Fibroblast of pulmonary artery (primary cell): ENCODE data around the gene EPHA2.
A peak's percentile ranks its signal among the peaks of the same experiment; 100 is the strongest.
"Not testable (repeated sequence)": the region's sequence is repeated elsewhere in the genome, so short reads cannot be mapped to it uniquely, and the experiment has no call there.

Source experiments
- DNase-seq: peaks from one replicate; pipeline ENCODE4 v3.0.0-alpha.2; 2010; ENCODE audit warnings: low read depth
- H3K4me3 ChIP-seq: replicated peaks from 2 replicates; pipeline ENCODE4 v1.5.1; 2011; ENCODE audit warnings: low read depth, mild to moderate bottlenecking, control low read depth, low read length, moderate library complexity
- TF ChIP-seq, protein P1 (sequence below): IDR thresholded peaks from 2 replicates; pipeline ENCODE4 v1.5.1; 2011; ENCODE audit warnings: mild to moderate bottlenecking, control low read depth, low read length, inconsistent platforms; ENCODE audit errors: missing control alignments

The EPHA2 gene

DNA sequence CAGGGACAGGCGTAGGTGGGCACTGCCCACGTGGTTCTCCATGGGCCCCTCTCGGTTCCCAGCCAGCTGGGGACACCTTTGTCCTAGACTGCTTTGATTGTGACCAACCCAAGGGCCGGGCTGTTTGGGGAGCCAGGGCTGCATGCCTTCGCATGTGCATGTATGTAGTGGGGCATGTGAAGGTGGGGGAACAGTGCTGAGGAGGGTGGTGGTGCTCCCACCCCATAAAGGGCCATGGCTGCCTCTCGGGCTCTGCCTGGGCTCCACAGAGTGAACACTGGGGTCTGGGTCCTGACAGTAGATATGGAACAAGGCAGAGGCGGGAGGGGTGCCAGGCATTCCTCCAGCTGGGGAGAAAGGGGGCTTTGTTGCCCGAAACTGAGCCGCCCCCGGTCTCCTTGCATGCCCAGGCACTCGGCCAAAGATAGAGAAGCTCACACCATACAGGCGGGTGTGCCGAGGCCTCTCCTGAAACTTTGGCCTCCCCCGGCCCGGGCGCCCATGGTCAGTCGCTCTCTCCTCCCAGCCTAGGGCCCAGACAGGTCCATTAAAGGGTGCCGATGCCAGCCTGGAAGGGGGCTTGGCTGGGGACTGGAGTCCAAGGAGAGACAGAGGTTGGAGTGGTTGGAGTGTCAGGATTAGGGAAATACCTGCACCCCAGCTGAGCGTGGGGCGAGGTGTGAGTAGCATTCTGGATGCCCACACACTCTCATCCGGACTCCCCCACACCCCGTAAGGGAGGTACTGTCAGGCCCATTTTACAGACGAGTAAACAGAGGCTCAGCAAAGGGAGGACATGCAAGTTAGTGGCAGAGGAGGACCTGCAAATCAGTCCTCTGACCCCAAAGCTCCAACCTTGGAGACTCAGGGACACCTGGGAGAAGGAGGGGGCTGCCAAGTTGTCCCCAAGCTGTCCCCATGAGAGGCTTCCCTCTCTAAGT is 41.1 kb downstream of the EPHA2 start:
- no peak overlapping the region for H3K4me3 ChIP-seq
- TF ChIP-seq, protein P1, sequence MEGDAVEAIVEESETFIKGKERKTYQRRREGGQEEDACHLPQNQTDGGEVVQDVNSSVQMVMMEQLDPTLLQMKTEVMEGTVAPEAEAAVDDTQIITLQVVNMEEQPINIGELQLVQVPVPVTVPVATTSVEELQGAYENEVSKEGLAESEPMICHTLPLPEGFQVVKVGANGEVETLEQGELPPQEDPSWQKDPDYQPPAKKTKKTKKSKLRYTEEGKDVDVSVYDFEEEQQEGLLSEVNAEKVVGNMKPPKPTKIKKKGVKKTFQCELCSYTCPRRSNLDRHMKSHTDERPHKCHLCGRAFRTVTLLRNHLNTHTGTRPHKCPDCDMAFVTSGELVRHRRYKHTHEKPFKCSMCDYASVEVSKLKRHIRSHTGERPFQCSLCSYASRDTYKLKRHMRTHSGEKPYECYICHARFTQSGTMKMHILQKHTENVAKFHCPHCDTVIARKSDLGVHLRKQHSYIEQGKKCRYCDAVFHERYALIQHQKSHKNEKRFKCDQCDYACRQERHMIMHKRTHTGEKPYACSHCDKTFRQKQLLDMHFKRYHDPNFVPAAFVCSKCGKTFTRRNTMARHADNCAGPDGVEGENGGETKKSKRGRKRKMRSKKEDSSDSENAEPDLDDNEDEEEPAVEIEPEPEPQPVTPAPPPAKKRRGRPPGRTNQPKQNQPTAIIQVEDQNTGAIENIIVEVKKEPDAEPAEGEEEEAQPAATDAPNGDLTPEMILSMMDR: no peak
- no peak for DNase-seq

- no peak for DNase-seq
- TF ChIP-seq, protein P1: no peak
- H3K4me3 ChIP-seq: no peak overlapping the region
These were observed 43.0 kb downstream of the EPHA2 start for GRCh38 chr1:16112596-16113555.

- TF ChIP-seq, protein P1: no peak
- H3K4me3 ChIP-seq: no peak overlapping the region
- DNase-seq: peak; percentile 74
These were observed 43.9 kb downstream of the EPHA2 start for GRCh38 chr1:16111771-16112595.

DNA sequence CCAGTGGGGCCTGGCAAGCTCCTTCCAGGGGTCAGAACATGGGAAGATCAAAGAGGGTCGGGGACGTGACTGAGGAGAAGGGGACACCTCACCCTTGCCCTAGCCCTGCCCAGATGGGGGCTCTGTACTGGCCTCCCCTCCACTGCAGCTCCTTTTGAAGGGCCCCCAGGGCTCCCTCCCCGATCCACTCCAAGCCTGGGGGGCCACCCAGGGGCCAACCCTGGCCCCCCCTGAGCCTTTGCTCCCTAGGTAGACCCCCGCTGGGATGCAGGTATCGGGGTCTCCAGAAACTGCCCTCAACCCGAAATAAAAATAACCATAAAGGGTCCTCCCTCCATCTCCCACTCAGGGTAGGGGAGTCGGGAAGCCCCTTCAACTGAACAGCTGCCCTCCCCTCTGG is 45.0 kb downstream of the EPHA2 start:
- TF ChIP-seq, protein P1: no peak
- no peak overlapping the region for H3K4me3 ChIP-seq
- no peak for DNase-seq

DNA sequence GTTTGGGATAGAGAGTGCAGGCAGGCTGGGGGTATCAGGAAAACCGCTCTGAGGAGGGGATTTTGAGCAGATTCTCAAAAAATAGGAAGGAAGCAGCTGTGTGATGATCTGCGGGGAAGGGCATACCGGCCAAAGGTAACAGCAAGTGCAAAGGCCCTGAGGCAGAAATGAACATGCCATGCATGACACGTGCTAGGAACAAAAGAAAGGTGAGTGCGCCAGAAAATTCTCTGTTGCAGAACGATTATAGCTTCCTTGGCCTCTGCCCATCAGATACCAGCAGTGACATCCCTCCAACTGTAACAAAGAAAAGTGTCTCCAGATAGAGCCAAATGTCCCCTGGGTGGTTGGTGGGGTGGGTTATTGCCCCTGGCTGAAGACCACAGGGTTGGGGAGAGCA is 45.4 kb downstream of the EPHA2 start:
- H3K4me3 ChIP-seq: no peak overlapping the region
- TF ChIP-seq, protein P1: no peak
- no peak for DNase-seq

DNA sequence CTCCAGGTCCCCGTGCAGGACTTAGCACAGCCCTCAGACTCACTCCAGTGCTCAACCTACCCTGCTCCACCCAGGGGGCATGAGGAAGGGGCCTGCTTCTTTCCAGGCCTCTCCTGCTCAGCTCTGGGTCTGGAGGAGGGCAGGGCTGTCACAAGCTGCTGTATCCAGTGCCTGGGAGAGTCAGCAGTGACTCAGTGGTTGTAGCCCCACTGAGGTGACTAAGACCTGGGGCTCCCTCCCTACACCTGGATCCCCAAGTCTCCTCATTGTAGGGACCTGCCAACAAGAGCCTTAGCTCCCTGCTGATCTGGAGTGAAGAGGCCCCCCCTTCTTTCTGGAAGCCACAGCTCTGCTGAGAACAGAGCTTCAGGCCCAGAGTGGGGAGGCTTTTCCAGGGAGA is 46.3 kb downstream of the EPHA2 start:
- TF ChIP-seq, protein P1: no peak
- no peak overlapping the region for H3K4me3 ChIP-seq
- DNase-seq: no peak

- not testable (repeated sequence) for H3K4me3 ChIP-seq, DNase-seq
These were observed 48.8 kb downstream of the EPHA2 start for GRCh38 chr1:16107039-16107438.
